Measurements from ENCODE around the gene ZNF134.

The ZNF134 gene

GRCh38 chr19:57651654-57651996 lies 37.6 kb downstream of the ZNF134 start:
- Histone ChIP-seq H2AFZ (ENCODE audit: low read depth, low read length) (no peak overlapping the region), H3K4me1 (ENCODE audit: insufficient read depth, low read length) (no peaks in the 10 kb centered on the region), H3K36me3 (ENCODE audit: insufficient read depth, low read length) (no peaks in the 10 kb centered on the region), H3K9me3 (ENCODE audit: low read length) (no peaks in the 10 kb centered on the region), H3K4me3 (ENCODE audit: low read length) (no peak overlapping the region), H3K27me3 (ENCODE audit: insufficient read depth, low read length) (peaks cover 2% of the 10 kb centered on the region)

DNA sequence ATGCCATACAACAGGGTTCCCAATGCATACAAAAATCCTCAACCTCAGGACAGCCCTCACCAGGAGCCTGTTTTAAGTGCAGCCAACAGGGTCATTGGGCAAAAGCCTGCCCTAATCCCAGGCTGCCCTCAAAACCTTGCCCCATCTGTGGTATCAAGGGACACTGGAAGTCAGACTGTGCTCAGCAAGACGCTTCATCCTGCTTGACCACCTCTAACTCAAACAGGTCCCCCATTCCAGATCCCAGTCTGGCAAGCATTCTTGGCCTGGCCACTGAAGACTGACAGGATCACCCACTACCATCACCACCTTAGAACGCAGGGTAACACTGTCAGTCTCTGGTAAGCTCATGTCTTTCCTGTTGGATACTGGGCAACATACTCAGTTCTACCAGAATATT lies 39.6 kb downstream of the ZNF134 start:
- H3K4me1 ChIP-seq (ENCODE audit: insufficient read depth, low read length) = no peaks in the 10 kb centered on the region
- H3K9me3 ChIP-seq (ENCODE audit: low read length) = no peaks in the 10 kb centered on the region
- no peaks in the 10 kb centered on the region for H3K36me3 ChIP-seq (ENCODE audit: insufficient read depth, low read length)
- no peak overlapping the region for H2AFZ ChIP-seq (ENCODE audit: low read depth, low read length)
- H3K4me3 ChIP-seq (ENCODE audit: low read length) = no peak overlapping the region
- peaks cover 2% of the 10 kb centered on the region for H3K27me3 ChIP-seq (ENCODE audit: insufficient read depth, low read length)

GRCh38 chr19:57655443-57655842 lies 41.4 kb downstream of the ZNF134 start:
- Histone ChIP-seq H3K9me3 (ENCODE audit: low read length) (no peaks in the 10 kb centered on the region), H3K4me1 (ENCODE audit: insufficient read depth, low read length) (no peaks in the 10 kb centered on the region), H3K4me3 (ENCODE audit: low read length) (no peak overlapping the region), H2AFZ (ENCODE audit: low read depth, low read length) (no peak overlapping the region), H3K27me3 (ENCODE audit: insufficient read depth, low read length) (peaks cover 9% of the 10 kb centered on the region), H3K36me3 (ENCODE audit: insufficient read depth, low read length) (no peaks in the 10 kb centered on the region)

GRCh38 chr19:57656346-57656745 lies 42.3 kb downstream of the ZNF134 start:
- Histone ChIP-seq H3K27me3 (ENCODE audit: insufficient read depth, low read length) (peaks cover 9% of the 10 kb centered on the region), H3K4me3 (ENCODE audit: low read length) (no peak overlapping the region), H3K9me3 (ENCODE audit: low read length) (no peaks in the 10 kb centered on the region), H3K36me3 (ENCODE audit: insufficient read depth, low read length) (no peaks in the 10 kb centered on the region), H2AFZ (ENCODE audit: low read depth, low read length) (no peak overlapping the region), H3K4me1 (ENCODE audit: insufficient read depth, low read length) (no peaks in the 10 kb centered on the region)

GRCh38 chr19:57664269-57665127 lies 50.5 kb downstream of the ZNF134 start:
- Histone ChIP-seq H3K4me1 (ENCODE audit: insufficient read depth, low read length) (peaks cover 7% of the 10 kb centered on the region), H3K36me3 (ENCODE audit: insufficient read depth, low read length) (no peaks in the 10 kb centered on the region), H3K27me3 (ENCODE audit: insufficient read depth, low read length) (peaks cover 7% of the 10 kb centered on the region), H3K4me3 (ENCODE audit: low read length) (peak overlapping the region; percentile 62), H3K9me3 (ENCODE audit: low read length) (no peaks in the 10 kb centered on the region), H2AFZ (ENCODE audit: low read depth, low read length) (peak overlapping the region; percentile 92)

DNA sequence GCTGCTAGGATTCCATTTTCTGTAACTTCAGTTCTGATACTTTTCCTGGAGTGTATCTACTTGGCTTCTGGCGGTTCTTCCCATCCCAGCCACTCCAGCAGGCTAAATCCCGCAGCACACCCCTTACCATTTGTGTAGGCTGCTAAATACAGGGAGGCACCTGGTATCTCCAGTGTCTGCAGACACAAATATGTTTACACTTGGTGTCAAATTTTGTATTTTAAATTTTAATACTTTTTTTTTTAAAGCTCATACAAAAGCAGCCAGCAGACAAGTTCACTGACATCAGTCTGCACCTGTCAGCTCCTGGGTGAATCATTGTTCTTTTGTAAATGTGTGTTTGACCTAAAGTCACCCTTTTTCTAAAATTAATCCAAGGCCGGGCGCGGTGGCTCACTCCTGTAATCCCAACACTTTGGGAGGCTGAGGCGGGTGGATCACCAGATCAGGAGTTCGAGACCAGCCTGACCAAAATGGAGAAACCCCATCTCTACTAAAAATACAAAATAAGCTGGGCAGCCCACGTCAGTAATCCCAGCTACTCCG lies 51.3 kb downstream of the ZNF134 start:
- H2AFZ ChIP-seq (ENCODE audit: low read depth, low read length) = peak overlapping the region; percentile 92
- H3K4me3 ChIP-seq (ENCODE audit: low read length) = peak overlapping the region; percentile 62
- H3K36me3 ChIP-seq (ENCODE audit: insufficient read depth, low read length) = no peaks in the 10 kb centered on the region
- no peaks in the 10 kb centered on the region for H3K9me3 ChIP-seq (ENCODE audit: low read length)
- no peaks in the 10 kb centered on the region for H3K27me3 ChIP-seq (ENCODE audit: insufficient read depth, low read length)
- H3K4me1 ChIP-seq (ENCODE audit: insufficient read depth, low read length) = peaks cover 7% of the 10 kb centered on the region

- H3K9me3 ChIP-seq (ENCODE audit: low read length) = no peaks in the 10 kb centered on the region
- no peak overlapping the region for H3K4me3 ChIP-seq (ENCODE audit: low read length)
- peaks cover 7% of the 10 kb centered on the region for H3K4me1 ChIP-seq (ENCODE audit: insufficient read depth, low read length)
- H3K27me3 ChIP-seq (ENCODE audit: insufficient read depth, low read length) = no peaks in the 10 kb centered on the region
- no peaks in the 10 kb centered on the region for H3K36me3 ChIP-seq (ENCODE audit: insufficient read depth, low read length)
- no peak overlapping the region for H2AFZ ChIP-seq (ENCODE audit: low read depth, low read length)
These were observed 53.2 kb downstream of the ZNF134 start for GRCh38 chr19:57667228-57667627.

DNA sequence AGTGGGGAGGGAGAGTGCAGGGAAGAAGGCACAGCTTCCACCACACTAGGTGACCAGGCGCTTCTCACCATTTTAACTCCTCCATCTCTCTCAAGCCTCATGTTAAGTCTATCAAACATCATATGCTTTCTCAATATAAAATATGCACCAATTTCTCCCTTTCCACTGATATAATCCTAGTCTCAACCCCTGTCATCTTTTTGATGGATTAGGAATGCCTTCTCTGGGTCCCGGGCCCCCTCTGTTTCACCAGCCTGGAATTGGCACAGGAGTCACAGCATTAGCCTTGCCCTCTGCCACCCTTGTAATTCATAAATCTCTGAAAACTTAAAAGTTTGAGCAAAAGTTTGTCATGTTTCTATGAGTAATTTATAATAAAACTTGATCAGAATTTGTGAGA lies 54.6 kb downstream of the ZNF134 start, which contains the start of gene ZSCAN4:
ZSCAN4 (plus strand) TSS at position 301 of the 400 bp plus-strand sequence. CDS start 7,211 bp downstream, outside the sequence.
- no peaks in the 10 kb centered on the region for H3K27me3 ChIP-seq (ENCODE audit: insufficient read depth, low read length)
- no peaks in the 10 kb centered on the region for H3K9me3 ChIP-seq (ENCODE audit: low read length)
- no peak within 1 kb of the TSS for H2AFZ ChIP-seq (ENCODE audit: low read depth, low read length)
- H3K36me3 ChIP-seq (ENCODE audit: insufficient read depth, low read length) = no peaks in the 10 kb centered on the region
- peaks cover 7% of the 10 kb centered on the region for H3K4me1 ChIP-seq (ENCODE audit: insufficient read depth, low read length)
- H3K4me3 ChIP-seq (ENCODE audit: low read length) = no peak within 1 kb of the TSS

DNA sequence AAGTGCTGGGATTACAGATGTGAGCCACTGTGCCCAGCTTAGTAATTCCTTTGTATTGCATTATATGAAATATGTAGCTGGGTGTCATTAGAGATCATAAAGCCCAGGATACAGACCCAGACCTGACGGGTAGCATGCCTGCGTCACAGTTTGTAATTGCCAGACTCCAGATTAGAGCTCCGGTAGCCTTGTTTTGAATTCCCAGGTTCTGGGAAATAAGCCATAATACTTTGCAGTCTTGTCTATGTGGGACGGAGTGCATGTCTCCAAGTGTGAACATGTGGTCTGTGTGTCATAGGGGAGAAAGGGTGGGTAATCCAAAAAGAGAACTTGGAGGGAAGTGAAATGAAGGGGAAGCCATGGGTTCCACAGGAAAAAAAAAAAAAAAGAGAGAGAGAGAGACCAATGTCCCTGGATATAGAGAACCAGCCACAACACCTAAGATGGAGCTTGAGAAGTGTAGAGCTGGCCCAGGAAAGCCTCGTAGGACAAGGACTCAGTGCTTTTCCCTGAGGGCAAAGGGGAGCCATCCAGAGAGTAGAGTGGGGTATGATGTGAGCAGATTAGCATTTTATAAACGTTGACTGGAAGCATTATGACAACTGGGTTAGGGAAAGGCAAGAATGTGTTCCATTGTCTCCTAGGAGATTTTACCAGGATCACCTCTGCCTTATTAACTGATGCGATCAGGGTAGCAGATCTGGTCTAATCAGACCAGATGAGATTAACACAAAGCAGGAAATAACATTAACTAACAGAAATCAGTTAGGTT lies 57.3 kb downstream of the ZNF134 start:
- H3K4me3 ChIP-seq (ENCODE audit: low read length) = no peak overlapping the region
- H3K4me1 ChIP-seq (ENCODE audit: insufficient read depth, low read length) = no peaks in the 10 kb centered on the region
- H3K27me3 ChIP-seq (ENCODE audit: insufficient read depth, low read length) = peaks cover 1% of the 10 kb centered on the region
- no peak overlapping the region for H2AFZ ChIP-seq (ENCODE audit: low read depth, low read length)
- H3K36me3 ChIP-seq (ENCODE audit: insufficient read depth, low read length) = no peaks in the 10 kb centered on the region
- H3K9me3 ChIP-seq (ENCODE audit: low read length) = no peaks in the 10 kb centered on the region

GRCh38 chr19:57672466-57672865 lies 58.4 kb downstream of the ZNF134 start:
- peaks cover 3% of the 10 kb centered on the region for H3K27me3 ChIP-seq (ENCODE audit: insufficient read depth, low read length)

More at GRCh38 chr19:57672466-57672865, 58.4 kb downstream of the ZNF134 start:
- Histone ChIP-seq H2AFZ (ENCODE audit: low read depth, low read length) (no peak overlapping the region), H3K4me3 (ENCODE audit: low read length) (no peak overlapping the region), H3K36me3 (ENCODE audit: insufficient read depth, low read length) (no peaks in the 10 kb centered on the region), H3K9me3 (ENCODE audit: low read length) (no peaks in the 10 kb centered on the region), H3K4me1 (ENCODE audit: insufficient read depth, low read length) (no peaks in the 10 kb centered on the region)
